SK-MEL-5 (cell line): Measurements from ENCODE around the gene NT5DC2. TPM values are rescaled to one million over a fixed set of nuclear protein-coding genes. Genes with fewer than 3 reads are reported as not detected.
A peak's percentile ranks its signal among the peaks of the same experiment; 100 is the strongest.

Source experiments
- DNase-seq: peaks from one replicate; pipeline ENCODE4 v3.0.0-alpha.2; 2016; ENCODE audit warnings: low read depth, low spot score
- in situ Hi-C: cut with HindIII; loops from 2 replicates; pipeline ENCODE4 v1.10.0; 2016; ENCODE audit warnings: low sequenced_read_pairs, high pct_unique_total_duplicates, low pct_unique_long_range_greater_than_20kb
- polyA plus RNA-seq, 2 experiments: library from polyadenylated mRNA; depleted of rRNA; stranded (reverse); fragments of >200 nt; gene quantifications; 2 replicates each; pipeline ENCODE4 v1.2.3, GENCODE V29; 2015
- total RNA-seq: library from RNA; depleted of rRNA; stranded (reverse); fragments of >200 nt; shearing (Covaris generic); gene quantifications from 2 replicates; pipeline ENCODE4 v1.2.3, GENCODE V29; 2014; rRNA removed

NT5DC2 gene
- 34.2 and 42.7 TPM in 2 replicates for total RNA-seq
- 102 and 109 TPM in 2 replicates for polyA plus RNA-seq (2015; cell fraction: cytosol; rRNA removed)
- 161 and 175 TPM in 2 replicates for polyA plus RNA-seq (2015; cell fraction: nucleus; rRNA removed)

- in situ Hi-C loops: no loop called here
- peak; percentile 69 for DNase-seq
These were observed at the start of gene NT5DC2 for GRCh38 chr3:52533623-52534280. TSS of gene NT5DC2 (minus strand) at chr3:52533857. CDS start at chr3:52533737, 120 bp downstream.

GRCh38 chr3:52574056-52574965 is 40.7 kb upstream of the NT5DC2 start:
- peak; percentile 86 for DNase-seq
- in situ Hi-C loops: no loop called here

DNA sequence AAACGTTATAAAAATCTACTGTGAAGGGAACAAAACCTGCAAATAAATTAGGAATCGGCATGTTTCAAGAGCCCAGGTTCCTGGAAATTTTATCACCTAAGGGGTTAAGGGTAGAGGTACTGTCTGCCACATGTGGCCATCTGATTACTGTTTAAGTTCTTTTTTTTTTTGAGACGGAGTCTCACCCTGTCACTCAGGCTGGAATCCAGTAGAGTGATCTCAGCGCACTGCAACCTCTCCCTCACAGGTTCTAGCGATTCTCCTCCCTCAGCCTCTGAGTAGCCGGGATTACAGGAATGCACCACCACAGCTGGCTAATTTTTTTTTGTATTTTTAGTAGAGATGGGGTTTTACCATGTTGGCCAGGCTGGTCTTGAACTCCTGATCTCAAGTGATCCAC is 38.6 kb upstream of the NT5DC2 start:
- DNase-seq: no peak
- in situ Hi-C loops: no loop called here

GRCh38 chr3:52570076-52570475 is 36.4 kb upstream of the NT5DC2 start:
- in situ Hi-C loops: no loop called here
- no peak for DNase-seq

DNA sequence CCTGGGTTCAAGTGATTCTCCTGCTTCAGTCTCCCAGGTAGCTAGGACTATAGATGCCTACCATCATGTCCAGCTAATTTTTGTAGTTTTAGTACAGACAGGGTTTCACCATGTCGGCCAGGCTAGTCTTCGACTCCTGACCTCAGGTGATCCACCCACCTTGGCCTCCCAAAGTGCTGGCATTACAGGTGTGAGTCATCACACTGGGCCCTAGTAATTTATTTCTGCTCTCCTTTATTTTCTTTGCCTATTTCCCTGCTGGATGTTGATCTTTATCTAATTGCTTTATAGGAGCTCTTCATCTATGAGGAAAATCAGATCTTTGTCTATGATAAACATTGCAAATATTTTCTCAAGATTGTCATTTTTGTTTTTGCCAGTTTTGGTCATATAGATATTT is 34.4 kb upstream of the NT5DC2 start:
- in situ Hi-C loops: no loop called here
- no peak for DNase-seq

DNA sequence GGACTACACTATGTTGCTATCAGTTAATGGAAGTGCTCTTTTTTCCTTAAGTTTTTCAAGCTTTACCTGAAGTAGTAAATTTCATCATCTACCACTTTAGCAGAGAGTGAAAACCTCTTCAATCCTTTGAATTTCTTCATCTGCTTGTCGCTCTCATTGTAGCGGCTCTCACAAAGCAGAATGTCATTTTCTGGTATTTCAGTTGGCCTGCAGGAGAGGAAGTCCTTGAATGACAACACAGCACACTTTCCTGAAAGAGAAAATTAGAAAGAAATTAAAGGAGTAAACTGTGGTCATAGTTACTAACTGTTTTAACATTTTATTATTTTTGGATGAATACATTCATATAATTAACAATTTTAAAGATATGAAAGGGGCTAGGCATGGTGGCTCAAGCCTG is 30.3 kb upstream of the NT5DC2 start:
- in situ Hi-C loops: no loop called here

DNA sequence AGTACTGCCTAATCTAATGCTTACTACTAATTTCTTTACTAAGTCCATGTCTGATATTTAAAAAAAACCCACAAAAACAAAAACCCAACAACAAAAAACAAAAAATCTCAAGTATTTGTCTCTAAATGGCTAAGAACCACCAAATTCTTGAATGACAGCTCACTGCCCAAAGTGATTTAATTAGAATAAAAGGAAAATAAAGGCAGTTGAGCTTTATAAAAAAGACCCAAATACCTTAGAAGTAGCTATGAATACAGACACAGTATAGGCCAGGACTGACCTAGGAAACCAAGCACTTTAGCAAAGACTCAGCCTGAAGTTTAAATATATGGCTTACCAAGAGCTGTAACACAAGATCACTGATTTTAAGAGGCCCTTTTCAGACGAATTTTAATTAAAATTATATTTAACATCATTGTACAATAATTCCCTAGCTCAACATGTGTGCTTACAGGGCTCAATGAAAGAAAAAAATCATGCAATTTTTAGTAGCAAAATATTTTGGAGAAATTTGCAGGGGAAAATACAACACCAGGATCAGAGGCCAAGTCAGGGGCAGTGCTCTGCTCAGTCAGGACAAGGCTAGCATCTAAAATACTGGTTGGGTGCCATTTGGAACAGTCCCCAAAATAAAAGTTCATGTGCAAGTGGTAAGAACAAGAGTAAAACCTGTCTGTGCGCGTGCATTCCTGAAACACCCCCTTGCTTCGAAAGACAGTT is 27.5 kb upstream of the NT5DC2 start:
- DNase-seq: no peak
- in situ Hi-C loops: no loop called here

More for the DNA sequence above, 30.3 kb upstream of the NT5DC2 start:
- no peak for DNase-seq

- no peak for DNase-seq
- in situ Hi-C loops: no loop called here
These were observed 24.8 kb upstream of the NT5DC2 start for GRCh38 chr3:52558436-52558835.

DNA sequence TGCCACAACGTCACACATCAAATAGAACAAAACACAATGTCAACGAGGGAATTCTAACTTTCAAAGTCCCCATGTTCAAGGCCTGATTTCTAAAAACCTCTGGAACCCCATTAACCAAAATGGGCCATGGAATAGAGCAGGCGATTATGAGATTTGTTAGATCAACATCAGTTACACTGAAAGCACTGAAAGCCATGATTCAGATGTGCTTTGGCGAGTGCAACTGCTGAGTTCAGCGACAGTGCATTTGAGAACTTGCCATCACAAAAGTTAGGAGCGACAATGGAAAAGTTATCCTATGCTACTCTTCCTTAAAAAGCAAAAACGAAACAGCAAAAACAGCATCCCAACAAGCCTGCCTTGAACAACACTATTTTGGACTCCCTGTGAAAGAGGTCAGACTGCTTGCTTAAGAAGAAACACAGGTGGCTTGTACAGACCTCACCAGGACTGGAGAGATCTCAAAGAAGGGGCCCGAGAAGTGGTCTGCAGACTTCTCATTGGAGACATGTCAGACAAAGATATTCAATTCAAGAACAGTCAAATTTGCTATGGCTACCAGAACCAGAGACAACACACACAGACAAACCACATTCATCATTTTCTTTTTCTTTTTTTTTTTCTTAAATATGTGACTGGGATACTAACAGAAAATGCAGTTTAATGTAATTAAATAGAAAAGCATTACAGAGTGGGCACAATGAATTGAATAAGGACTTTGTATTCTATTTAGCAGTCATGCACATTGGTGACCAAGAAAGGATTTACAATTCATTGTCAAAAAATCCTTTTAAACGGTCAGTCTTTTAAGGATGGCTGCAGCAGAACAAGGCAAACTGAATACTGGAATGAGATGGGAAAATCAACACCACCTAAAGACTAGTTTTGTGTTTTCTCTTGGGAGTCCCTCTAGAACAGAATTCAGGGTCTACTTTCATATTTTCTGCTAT is 23.6 kb upstream of the NT5DC2 start:
- in situ Hi-C loops: no loop called here
- DNase-seq: no peak

DNA sequence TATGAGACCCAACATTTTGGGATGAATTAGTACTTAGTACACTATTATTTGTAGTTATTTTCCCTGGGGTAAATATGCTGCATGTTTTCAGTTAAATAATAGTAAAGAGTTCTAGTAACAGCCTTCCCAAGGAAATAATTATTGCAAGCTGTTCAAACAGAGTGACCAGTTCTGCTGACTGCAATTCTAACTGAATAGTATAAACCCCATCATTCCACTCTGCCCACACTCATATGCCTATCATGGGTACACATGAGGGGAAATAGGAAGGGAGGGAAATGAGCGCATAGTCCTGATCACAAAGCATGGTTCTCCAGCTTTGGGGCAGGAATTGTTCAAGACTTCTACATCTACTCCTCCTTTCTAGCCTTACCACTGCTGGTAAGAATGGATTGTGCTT is 21.4 kb upstream of the NT5DC2 start:
- in situ Hi-C loops: no loop called here
- DNase-seq: no peak

GRCh38 chr3:52554026-52554755 is 20.5 kb upstream of the NT5DC2 start:
- in situ Hi-C loops: no loop called here
- no peak for DNase-seq

DNA sequence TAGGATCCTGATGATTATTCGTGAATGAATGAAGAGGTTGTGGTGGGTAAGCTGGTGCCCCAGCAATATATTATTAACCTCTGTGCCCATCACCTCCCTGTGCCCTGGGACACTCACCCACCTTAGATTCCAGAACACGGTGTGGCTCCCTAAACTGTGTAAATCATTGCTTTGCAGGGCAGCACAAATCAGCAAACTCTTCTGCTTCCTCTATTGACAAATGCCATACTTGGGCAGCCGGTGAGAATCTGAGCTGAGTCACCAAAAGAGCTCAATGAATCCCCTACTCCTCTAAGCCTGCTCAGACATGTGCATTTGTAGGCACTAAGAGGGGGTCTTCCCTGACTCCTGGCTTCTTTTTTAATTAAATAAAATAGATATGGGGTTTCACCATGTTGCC is 18.4 kb upstream of the NT5DC2 start:
- DNase-seq: no peak
- in situ Hi-C loops: no loop called here

DNA sequence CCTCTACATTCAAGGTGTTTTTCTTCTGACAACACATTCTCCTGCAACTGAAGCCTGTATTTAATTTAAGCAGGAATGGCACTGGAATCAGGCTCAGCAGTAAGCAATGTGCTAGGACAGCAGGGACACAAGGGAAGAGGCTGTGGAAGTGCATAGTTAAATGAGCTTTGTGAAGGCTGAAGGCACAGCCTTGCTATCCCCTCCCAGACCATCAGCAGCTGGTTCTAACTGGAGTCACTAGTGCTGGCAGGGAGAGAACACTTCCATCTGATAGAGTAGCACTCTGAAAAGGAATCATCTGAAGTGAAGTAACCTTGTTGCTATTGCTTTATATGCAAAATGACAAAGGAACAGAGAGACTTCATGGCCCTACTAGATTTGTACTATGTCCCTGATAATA is 17.5 kb upstream of the NT5DC2 start:
- no peak for DNase-seq
- in situ Hi-C loops: no loop called here

- DNase-seq: no peak
- in situ Hi-C loops: no loop called here
These were observed 13.5 kb upstream of the NT5DC2 start for GRCh38 chr3:52547143-52547542.

DNA sequence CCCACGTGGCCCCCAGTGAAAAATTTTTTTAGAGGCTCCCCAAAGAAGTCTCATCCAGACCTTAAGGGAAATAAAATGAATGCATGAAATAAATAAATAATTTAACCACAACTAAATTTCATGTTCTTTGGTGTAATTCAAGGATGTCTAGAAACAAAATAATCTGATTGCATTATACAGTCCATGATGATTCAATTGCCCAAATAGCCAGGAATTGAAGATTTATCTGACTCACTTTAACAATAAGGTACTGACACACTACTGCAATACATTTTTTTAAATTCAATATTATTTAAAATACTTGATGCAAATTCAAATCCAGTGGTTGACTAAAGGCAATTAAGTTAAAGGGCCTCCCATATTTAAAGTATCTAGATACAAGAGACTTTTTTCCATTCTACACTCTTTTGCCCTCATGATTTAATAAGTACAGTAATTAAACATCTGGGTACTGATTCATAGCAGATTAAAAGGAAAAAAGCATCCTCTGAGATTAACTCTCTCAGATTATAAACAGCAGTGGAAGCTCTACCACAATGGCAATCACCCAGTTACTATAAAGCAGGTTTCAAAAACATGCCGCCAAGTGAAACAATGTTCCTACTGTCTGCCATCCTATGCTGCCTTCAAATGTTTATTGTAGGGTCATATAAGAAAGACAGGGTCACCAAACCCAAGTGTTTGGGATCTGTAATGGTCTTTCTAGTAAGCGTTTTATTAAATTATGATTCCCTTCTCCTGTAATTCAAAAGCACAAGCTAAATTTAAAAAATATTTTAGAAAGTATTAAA is 12.6 kb upstream of the NT5DC2 start:
- in situ Hi-C loops: no loop called here

GRCh38 chr3:52544937-52545336 is 11.3 kb upstream of the NT5DC2 start:
- in situ Hi-C loops: no loop called here
- DNase-seq: no peak

More for the DNA sequence above, 12.6 kb upstream of the NT5DC2 start:
- DNase-seq: no peak
